Upper lobe of left lung (tissue), 4 donors: ENCODE results near the gene PLXNA1.

Experiments used
- EP300 ChIP-seq, 4 donors: sonication (generic); formaldehyde crosslinking; IDR thresholded peaks; one replicate each; pipeline ENCODE4 v1.5.1; 2017; ENCODE audit warnings: antibody characterized with exemption in 4 of 4, control low read depth in 2 of 4
- TF ChIP-seq, protein P1 (sequence below), 6 experiments: fragments of 450-650 bp in 4 of 6; fragments of 200-600 bp in 2 of 6; sonication (generic) in 2 of 6; IDR thresholded peaks; one replicate each; pipeline ENCODE4 v1.5.1; 2016 to 2019; ENCODE audit warnings: antibody characterized with exemption in 6 of 6

DNA sequence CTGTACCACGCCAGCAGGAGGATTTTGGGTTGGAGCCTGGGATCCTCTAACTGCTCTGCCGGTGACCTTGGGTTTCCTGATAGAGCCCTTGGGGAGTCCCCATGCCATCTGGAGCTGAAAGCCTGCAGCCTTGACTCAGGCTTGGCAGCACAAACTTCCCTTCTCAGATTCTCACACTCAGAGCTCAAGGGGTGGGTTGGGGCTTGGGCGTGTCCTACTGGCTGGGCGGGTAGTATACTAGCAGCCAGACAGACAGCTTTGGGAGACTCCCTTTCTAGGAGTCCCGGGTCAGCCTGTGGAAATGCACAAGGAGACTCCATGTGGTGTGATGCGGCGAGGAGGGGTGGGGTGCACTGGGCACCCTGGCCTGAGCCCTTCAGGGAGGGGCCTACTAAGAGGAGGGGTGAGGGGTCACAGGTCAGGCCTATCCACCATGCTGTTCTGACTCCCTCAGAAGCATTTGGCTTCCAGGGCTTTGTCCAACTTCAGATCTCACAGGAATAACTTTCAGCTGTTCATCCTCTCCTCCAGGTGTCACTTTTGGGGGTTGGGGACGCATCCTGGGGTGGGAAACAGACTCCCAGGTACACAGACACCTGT, 21.6 kb upstream of the PLXNA1 start:
- TF ChIP-seq, protein P1, sequence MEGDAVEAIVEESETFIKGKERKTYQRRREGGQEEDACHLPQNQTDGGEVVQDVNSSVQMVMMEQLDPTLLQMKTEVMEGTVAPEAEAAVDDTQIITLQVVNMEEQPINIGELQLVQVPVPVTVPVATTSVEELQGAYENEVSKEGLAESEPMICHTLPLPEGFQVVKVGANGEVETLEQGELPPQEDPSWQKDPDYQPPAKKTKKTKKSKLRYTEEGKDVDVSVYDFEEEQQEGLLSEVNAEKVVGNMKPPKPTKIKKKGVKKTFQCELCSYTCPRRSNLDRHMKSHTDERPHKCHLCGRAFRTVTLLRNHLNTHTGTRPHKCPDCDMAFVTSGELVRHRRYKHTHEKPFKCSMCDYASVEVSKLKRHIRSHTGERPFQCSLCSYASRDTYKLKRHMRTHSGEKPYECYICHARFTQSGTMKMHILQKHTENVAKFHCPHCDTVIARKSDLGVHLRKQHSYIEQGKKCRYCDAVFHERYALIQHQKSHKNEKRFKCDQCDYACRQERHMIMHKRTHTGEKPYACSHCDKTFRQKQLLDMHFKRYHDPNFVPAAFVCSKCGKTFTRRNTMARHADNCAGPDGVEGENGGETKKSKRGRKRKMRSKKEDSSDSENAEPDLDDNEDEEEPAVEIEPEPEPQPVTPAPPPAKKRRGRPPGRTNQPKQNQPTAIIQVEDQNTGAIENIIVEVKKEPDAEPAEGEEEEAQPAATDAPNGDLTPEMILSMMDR (IDR thresholded peaks at IDR 0.05), result peak in 1 of 6 experiments; percentile 5
- TF ChIP-seq EP300 (IDR thresholded peaks at IDR 0.05), result no peak
